CD4-positive, alpha-beta memory T cell (primary cell): ENCODE measurements around the gene NAPA. TPM values are rescaled to one million over a fixed set of nuclear protein-coding genes. Genes with fewer than 3 reads are reported as not detected.

Experiments used
- CTCF ChIA-PET: fragments of 350-600 bp; sonication (Branson Sonifier 250); formaldehyde crosslinking; loops from one replicate; lab custom pipeline; 2021; ENCODE audit warnings: inconsistent platforms; ENCODE audit not compliant: partially characterized antibody; lab: Charles Lee
- POLR2A ChIA-PET: fragments of 350-600 bp; sonication (Branson Sonifier 250); formaldehyde crosslinking; loops from one replicate; lab custom pipeline; 2021; ENCODE audit not compliant: partially characterized antibody; lab: Charles Lee
- DNase-seq, 5 donors: peaks; one replicate each; pipeline versions ENCODE4 v3.0.0 to v3.0.0-alpha.2; 2020 to 2022; ENCODE audit warnings: mixed read lengths in 1 of 5
- H3K27ac ChIP-seq: one replicate; pipeline ENCODE4 v1.7.0; 2013; ENCODE audit warnings: low read depth, low read length
- H3K27me3 ChIP-seq: 2 replicates; pipeline ENCODE4 v1.7.0; 2013; ENCODE audit warnings: mild to moderate bottlenecking, low read length, moderate library complexity; ENCODE audit not compliant: insufficient read depth
- H3K36me3 ChIP-seq: 2 replicates; pipeline ENCODE4 v1.7.0; 2013; ENCODE audit warnings: mild to moderate bottlenecking, low read length, moderate library complexity; ENCODE audit not compliant: insufficient read depth
- H3K4me1 ChIP-seq: 2 replicates; pipeline ENCODE4 v1.7.0; 2013; ENCODE audit warnings: mild to moderate bottlenecking, low read length, moderate library complexity; ENCODE audit not compliant: insufficient read depth
- H3K4me3 ChIP-seq, 2 donors: one replicate each; pipeline ENCODE4 v1.7.0; 2013; ENCODE audit warnings: low read length in 2 of 2, mild to moderate bottlenecking in 1 of 2
- H3K9me3 ChIP-seq, 2 donors: one replicate each; pipeline ENCODE4 v1.7.0; 2013; ENCODE audit warnings: low read length in 2 of 2, control low read depth in 1 of 2; ENCODE audit not compliant: control insufficient read depth in 1 of 2
- H3K27ac Mint-ChIP-seq, 7 donors: one replicate each; pipeline ENCODE4 v1.8.0; 2020 to 2021; ENCODE audit warnings: mixed read lengths in 7 of 7, mild to moderate bottlenecking in 6 of 7, inconsistent platforms in 3 of 7, moderate library complexity in 3 of 7
- H3K27me3 Mint-ChIP-seq, 2 donors: one replicate each; pipeline ENCODE4 v1.8.0; 2020 to 2021; ENCODE audit warnings: mixed read lengths in 2 of 2
- H3K36me3 Mint-ChIP-seq, 2 donors: one replicate each; pipeline ENCODE4 v1.8.0; 2020 to 2021; ENCODE audit warnings: mixed read lengths in 2 of 2, inconsistent platforms in 1 of 2, mild to moderate bottlenecking in 1 of 2
- H3K4me1 Mint-ChIP-seq, 4 donors: one replicate each; pipeline ENCODE4 v1.8.0; 2020 to 2021; ENCODE audit warnings: mixed read lengths in 4 of 4, mild to moderate bottlenecking in 1 of 4
- H3K4me3 Mint-ChIP-seq, 8 donors: one replicate each; pipeline ENCODE4 v1.8.0; 2020 to 2021; ENCODE audit warnings: mixed read lengths in 8 of 8, mild to moderate bottlenecking in 7 of 8, moderate library complexity in 6 of 8, inconsistent platforms in 3 of 8
- H3K9me3 Mint-ChIP-seq, 8 donors: one replicate each; pipeline ENCODE4 v1.8.0; 2020 to 2021; ENCODE audit warnings: mixed read lengths in 8 of 8, mild to moderate bottlenecking in 5 of 8, inconsistent platforms in 3 of 8, moderate library complexity in 1 of 8
- intact Hi-C: fragments of 100-400 bp; cut with micrococcal nuclease; formaldehyde crosslinking; loops from one replicate; pipeline ENCODE4 v1.15.1; 2023
- polyA plus RNA-seq, 2 donors: library from polyadenylated mRNA; unstranded; fragments of 300-500 nt; fragmentation: Illumina TruSeq; gene quantifications; one replicate each; pipeline ENCODE4 v1.2.3, GENCODE V29; 2021
- total RNA-seq, 2 experiments: library from RNA; stranded (reverse); gene quantifications; one replicate each; pipeline ENCODE4 v1.2.3, GENCODE V29; 2021

Gene NAPA
- total and polyA plus RNA-seq, 4 experiments from 2014 or later = 84.1 to 129 (median 89.4) TPM

- ChIA-PET CTCF (interaction anchor here (1.2 to 10.6 kb wide), 3 partner anchors 259 to 305 kb away, joined by 3 to 293 read pairs (median 84); partner anchors contain the start of gene EHD2), POLR2A (interaction anchor here (0.7 to 0.8 kb wide), 2 partner anchors 76 to 269 kb away, joined by 3 read pairs; partner anchors contain the start of gene NAPA)
- no peak overlapping the region for H3K4me3 ChIP-seq
- peaks cover 19% of the 10 kb centered on the region for H3K4me1 ChIP-seq
- no peak overlapping the region for H3K27ac ChIP-seq
- Mint-ChIP-seq H3K36me3 (no peaks in the 10 kb centered on the region), H3K4me3 (no peak overlapping the region), H3K4me1 (peaks cover 15 to 31% (median 25%) of the 10 kb centered on the region in 4 donors), H3K9me3 (peaks cover 0 to 2% (median 0%) of the 10 kb centered on the region in 8 donors), H3K27ac (no peak overlapping the region), H3K27me3 (peaks cover 35 to 50% of the 10 kb centered on the region in 2 donors)
- no peaks in the 10 kb centered on the region for H3K36me3 ChIP-seq
- peaks cover 17% of the 10 kb centered on the region for H3K27me3 ChIP-seq
- no peaks in the 10 kb centered on the region for H3K9me3 ChIP-seq
- intact Hi-C loops = loop anchor here (5.0 kb wide), 1 partner anchor 43 kb away; the partner anchor contains the start of gene KPTN
- DNase-seq = no peak
Observed at GRCh38 chr19:47438793-47439220, 76.1 kb downstream of the NAPA start.

Other genes with a start within 250 kb of the NAPA start
- gene INAFM1, start 240.2 kb downstream of the NAPA start, total RNA-seq = 10 to 100 TPM; 15.1 to 16.7 TPM
- gene INAFM1, start 240.2 kb downstream of the NAPA start, polyA plus RNA-seq = 1 to 10 TPM; 1.8 to 1.9 TPM
- 1 to 10 TPM; 4.1 to 4.6 TPM for gene C5AR1, start 205.2 kb downstream of the NAPA start, total RNA-seq
- gene C5AR1, start 205.2 kb downstream of the NAPA start, polyA plus RNA-seq = not detected
- 1 to 10 TPM; 2.1 to 2.9 TPM for gene C5AR2, start 182.9 kb downstream of the NAPA start, total RNA-seq
- gene C5AR2, start 182.9 kb downstream of the NAPA start, polyA plus RNA-seq = under 1 TPM; 0.10 to 0.11 TPM
- 10 to 100 TPM; 26.5 to 27.3 TPM for gene DHX34, start 165.7 kb downstream of the NAPA start, total RNA-seq
- 1 to 10 TPM; 1.7 to 7.4 TPM for gene DHX34, start 165.7 kb downstream of the NAPA start, polyA plus RNA-seq
- gene MEIS3, start 95.5 kb downstream of the NAPA start, total RNA-seq = under 1 TPM in 1 of 2 experiments, not detected in 1; 0.35 TPM
- gene MEIS3, start 95.5 kb downstream of the NAPA start, polyA plus RNA-seq = under 1 TPM in 1 of 2 donors, not detected in 1; 0.71 TPM
- gene SLC8A2, start 43.2 kb downstream of the NAPA start, total RNA-seq = not detected
- not detected for gene SLC8A2, start 43.2 kb downstream of the NAPA start, polyA plus RNA-seq
- 1 to 10 TPM; 4.0 to 4.3 TPM for gene KPTN, start 30.8 kb downstream of the NAPA start, total RNA-seq
- 10 to 100 TPM in 1 of 2 donors, 1 to 10 TPM in 1; 4.8 to 10.6 TPM for gene KPTN, start 30.8 kb downstream of the NAPA start, polyA plus RNA-seq
- under 1 TPM; 0.53 to 0.79 TPM for gene ZNF541, start 58.1 kb upstream of the NAPA start, total RNA-seq
- under 1 TPM in 1 of 2 donors, not detected in 1; 0.09 TPM for gene ZNF541, start 58.1 kb upstream of the NAPA start, polyA plus RNA-seq
- gene BICRA, start 94.1 kb upstream of the NAPA start, total RNA-seq = 10 to 100 TPM; 31.7 to 32.9 TPM
- gene BICRA, start 94.1 kb upstream of the NAPA start, polyA plus RNA-seq = 1 to 10 TPM in 1 of 2 donors, not detected in 1; 2.3 TPM
- not detected for gene EHD2, start 198.4 kb upstream of the NAPA start, total RNA-seq
- not detected for gene EHD2, start 198.4 kb upstream of the NAPA start, polyA plus RNA-seq
- gene NOP53, start 230.5 kb upstream of the NAPA start, total RNA-seq = 100 to 1,000 TPM; 863 to 875 TPM
- gene NOP53, start 230.5 kb upstream of the NAPA start, polyA plus RNA-seq = 100 to 1,000 TPM; 156 to 225 TPM